IPS DF 4.7 (cell line): Measurements from ENCODE around the gene ZNF710.

Experiments
- DNase-seq: peaks from one replicate; pipeline ENCODE4 v3.0.0-alpha.2; 2013; ENCODE audit warnings: low spot score; ENCODE audit errors: extremely low read depth

ZNF710 gene

DNA sequence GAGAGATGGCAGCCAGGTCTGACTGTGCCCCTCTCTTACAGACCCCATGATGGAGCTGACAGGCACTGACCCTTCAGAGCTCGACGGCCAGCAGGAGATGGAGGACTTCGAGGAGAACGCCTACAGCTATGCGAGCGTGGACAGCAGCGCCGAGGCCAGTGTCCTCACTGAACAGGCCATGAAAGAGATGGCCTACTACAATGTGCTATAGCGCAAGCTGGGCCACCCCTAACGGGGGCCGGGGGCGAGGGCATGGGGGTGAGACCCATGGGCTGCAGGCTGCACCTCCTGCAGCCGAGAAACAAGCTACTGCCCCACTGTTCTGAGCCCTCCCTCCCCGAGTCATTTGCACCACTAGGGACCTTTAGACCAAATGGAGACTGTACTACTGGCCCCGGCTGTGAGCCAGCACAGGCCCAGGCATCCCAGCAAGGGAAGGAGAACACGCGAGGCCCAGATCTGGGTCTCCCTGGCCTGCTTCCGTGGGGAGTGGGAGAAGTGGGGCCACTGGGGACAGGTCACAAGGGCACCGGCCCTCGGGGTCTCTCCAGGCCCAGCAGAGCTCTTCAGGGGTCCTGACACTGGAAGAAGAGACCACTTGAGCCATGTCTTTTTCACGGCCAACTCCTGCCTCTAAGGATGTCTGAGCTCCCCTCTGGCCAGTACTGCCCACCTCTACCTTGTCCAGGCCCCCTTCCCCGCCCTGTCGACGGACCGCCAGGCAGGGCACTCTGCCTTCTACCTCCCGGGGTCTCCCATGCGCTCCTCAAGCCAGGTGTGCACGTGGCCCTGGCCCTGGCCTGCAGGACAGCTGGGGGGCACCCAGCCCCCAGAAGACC is 78.7 kb downstream of the ZNF710 start:
- DNase-seq = no peak

DNA sequence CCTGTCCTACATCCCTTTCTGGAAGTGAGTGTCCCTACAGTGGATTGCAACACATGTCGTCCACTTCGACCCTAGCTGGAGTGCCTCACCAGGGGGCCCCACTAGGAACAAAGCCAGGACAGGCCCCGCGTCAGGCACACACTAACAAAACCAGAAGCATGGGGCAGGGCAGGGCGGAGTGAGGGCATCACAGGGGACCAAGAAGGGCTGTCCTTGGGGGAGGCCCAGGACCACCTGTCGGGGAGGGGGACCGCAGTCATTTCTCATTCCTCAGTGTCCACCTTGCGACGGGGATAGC is 79.3 kb downstream of the ZNF710 start:
- DNase-seq = no peak

DNA sequence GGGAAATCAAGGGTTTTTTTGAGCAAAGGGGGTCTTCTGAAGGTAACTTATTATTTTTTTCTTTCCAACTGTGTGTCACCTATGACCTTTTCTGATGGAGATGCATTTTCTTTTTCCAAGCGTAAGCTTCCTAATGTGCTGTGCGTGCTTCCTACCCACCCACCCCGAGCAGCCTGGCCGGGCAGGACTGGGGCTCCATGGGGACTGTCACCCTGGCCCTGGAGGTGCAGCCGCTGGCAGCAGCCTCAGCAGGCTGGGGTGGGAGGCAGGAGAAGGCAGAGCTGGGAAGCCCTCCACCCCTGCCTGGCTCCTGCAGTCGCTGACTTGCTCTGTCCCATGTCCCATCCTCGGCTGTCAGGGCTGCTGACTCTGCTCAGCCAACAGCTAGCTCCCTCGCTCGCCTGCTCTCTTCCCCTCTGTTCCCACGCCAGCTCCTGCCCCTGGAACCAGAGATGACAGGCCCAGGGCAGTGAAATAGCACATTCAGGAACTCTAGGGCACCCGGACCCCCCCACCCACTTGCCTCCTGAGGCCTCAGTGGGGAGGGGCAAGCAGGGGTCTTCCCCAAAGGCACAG is 79.8 kb downstream of the ZNF710 start:
- no peak for DNase-seq

DNA sequence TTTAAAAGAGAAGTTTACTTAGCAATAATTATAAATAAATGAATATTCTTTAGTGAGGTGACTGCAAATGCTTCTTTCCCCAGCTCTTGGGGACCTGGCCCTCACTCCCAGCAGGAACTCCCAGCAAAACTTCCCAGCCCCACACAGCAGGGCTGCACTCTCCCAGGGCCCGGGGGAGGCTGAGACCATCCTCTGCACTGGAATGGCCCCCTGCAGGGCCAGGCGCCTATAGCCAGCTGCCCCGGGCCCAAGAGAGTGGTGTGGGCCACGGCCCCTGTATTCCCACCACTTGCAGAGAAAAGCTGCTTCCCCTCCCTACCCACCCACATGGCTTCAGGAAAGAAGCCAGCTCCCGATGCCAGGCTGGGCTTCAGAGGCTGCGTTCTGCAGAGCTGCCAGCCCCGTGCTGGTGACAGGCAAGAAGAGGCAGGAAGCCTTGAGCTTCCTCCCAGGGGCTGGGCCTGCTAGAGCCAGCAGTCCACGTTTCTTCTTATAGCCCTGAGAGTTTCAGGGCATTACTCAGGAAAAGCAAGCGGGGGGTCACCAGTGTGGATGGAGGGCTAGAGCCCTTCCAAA is 81.1 kb downstream of the ZNF710 start:
- DNase-seq = no peak

DNA sequence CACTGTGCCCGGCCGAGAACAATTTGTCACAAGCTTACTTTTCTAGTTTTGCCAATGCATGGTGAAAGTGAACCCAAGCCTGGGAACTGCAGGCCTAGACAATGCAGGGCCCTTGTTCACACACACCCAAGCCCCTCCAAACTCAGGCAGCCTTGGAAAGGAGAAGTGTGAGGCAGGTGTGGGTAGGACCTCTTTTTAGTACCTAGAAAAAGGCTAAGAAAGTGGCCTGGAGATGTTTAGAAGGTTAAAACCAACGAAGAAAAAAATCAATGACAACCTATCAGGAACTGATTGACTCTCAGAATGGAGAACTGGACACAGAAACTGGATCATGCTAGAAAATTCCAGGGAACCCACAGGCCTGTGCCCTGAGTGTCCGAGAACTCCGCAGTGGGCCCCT is 82.3 kb downstream of the ZNF710 start:
- DNase-seq = no peak

DNA sequence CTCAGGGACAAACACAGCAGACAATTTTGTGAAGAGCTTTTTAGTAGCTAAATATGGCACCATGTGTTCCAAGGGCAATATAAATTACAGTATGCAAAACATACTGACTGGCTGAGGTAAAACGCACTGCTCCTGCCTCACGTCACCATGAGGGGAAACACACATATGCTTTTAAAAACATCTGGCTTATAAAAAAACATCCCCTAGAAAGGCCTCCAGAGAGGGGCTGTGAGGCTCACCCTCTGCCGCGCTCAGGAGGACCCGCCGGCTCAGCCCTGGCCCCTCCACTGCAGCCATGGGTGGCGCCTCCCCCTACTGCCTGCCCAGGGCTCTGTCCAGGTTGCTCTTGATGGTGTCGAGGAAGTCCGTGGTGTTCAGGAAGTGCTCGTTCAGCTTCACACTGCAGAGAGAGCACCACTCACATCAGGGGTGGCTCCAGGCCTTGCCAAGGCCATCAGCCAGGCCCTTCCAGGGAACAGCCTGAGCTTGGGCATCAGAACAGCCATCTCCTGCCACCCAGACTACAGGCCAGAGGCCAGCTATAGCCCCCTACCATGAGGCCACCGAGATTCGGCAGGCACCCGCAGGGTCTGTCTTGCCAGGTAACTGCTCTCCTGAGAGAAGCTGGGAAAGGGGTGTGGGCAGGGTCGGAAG is 83.0 kb downstream of the ZNF710 start:
- no peak for DNase-seq

DNA sequence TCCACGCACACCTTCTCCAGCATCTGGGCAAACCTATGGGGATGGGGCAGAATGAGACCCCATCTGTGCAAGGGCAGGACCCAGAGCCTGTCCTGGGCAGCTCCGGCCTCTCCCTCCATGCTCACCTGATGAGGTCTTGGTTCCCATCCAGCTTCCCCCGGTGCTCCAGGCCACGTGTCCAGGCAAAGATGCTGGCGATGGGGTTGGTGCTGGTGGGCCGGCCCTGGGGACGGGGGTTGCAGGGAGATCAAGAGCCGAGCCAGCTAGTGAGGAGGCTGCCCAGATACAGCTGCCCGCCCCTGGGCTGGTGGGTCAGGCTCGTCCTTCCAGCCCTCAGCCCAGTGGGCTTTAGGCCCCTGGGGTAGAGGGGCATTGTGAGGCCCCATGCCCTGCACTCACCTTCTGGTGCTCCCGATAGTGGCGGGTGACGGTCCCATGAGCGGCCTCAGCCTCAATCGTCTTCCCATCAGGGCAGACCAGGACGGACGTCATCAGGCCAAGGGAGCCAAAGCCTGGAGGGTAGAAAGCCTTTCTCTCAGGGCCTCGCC is 83.8 kb downstream of the ZNF710 start:
- no peak for DNase-seq

DNA sequence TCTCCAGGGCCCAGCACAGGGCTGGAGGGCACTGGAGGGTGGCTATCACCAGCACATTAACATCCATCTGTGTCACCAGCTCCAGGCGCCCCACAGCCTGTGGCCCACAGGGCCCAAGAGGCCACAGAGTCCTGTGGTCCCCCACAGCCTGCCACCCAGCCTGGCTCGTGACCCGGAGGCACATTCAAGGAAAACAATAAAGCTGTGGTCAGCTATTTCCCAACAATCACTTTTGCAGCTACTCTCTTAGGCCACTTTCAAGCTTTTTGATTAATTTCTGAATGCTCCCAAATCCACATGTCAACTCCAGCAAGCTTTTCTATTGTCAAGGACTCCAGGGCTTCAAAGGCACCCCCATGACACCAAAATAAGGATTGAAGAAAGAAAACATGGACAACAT is 84.4 kb downstream of the ZNF710 start:
- DNase-seq = no peak

DNA sequence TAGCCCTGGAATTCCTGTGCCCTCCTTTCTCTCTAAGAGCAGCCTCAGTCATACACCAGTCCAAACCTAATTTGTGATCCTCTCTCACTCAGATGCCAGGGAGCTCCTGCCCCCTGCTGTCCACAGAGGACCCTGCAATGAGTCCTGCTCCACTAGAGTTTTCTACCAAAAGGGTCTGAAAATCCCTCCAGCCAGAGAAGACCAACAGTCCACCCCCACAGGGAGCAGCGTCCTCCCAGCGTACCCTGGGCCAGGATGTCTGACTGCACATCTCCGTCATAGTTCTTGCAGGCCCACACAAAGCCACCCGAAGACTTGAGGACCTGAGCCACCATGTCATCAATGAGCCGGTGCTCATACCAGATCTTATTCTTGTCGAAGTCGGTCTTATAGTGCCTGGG is 85.7 kb downstream of the ZNF710 start:
- DNase-seq = no peak

DNA sequence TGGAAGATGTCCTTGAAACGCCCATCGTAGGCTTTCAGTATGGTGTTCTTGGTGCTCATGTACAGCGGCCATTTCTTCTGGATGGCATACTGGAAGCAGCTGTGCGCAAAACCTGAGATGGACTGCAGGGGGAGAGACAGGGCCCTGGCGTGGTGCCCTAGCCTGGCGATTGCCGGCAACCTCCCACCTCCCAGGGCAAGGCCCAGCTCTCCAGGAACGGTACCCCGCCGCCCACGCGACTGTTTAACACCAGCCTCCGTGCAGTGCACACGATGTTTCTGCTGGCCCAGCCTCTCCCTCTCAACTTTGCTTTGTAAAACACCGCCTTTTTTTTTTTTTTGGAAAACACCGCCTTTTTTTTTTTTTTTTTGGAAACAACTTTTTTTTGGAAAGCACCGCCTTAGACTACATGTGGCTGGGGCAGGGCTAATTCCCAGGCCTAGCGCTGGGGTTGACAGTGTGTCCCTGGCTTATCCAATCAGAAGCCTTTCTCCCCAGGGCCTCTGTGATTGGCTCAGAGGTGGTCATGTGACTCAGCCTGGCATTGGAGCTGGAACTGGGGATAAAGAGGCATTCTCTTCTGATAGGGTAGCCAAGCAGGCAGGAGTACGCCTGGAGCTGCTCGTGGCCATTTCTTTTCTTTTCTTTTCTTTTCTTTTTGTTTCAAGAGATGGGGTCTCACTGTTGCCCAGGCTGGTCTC is 86.5 kb downstream of the ZNF710 start:
- no peak for DNase-seq

DNA sequence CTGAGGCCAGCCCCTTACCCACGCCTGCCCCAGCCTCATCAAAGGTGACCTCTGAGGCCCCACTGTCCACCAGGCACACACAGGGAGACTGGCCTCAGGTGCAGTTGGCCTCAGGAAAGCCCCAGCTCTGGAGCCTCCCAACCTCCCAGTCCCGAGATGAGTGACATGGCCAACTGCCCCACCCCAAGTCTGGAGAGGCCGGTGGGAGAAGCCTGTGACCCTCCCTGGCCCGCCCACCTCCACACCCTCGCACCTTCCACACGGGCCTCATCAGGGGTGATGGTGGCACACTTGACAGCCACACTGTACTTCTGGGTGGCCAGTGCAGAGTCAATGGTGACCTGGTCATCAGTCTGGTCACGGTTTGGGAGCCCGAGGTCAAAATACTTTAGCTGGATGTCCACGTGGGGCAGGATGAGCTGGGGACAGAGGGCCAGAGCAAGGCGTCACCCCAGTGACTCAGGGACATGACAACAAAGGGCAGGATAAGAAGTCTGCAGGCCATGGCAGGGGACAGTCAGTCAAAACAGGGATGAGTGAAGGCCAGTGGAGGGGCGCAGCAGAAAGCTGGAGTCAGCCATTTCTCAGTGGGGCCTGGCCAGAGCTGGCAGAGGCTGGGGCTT is 89.2 kb downstream of the ZNF710 start:
- DNase-seq = no peak

DNA sequence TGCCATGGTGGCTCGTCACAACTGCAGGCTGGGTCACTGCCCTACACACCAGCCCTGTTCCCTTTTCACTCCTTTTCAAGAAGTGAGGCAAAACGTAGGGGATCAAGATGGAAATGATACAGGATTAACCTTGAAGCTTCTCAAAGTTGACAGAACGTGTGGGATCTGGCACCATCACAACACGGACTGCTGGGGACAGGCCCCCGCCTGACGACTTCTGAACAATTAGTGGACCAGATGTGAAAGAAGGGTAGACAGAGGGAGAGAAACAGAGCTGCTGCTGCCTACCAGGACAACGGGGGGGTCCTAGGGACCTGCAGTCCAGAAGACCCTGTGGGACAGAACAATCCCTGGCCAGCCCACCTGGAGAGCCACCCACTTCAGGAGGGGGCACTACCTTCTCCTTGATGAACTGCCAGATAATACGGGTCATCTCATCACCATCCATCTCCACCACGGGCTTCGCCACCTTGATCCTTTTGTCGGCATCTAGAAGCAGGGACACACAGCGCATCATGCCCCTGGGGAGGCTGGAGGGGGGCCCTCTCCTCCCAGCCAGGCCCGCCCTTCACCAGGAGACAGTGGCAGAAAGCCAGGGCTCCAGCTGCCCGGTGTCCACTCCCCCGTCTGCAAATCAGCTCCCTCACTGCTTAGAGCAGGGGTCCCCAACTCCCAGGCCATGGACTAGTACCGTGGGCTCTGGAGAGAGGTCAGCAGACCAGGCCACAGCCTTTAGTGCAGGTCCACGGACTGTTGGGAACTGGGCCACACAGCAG is 90.2 kb downstream of the ZNF710 start:
- DNase-seq = no peak

DNA sequence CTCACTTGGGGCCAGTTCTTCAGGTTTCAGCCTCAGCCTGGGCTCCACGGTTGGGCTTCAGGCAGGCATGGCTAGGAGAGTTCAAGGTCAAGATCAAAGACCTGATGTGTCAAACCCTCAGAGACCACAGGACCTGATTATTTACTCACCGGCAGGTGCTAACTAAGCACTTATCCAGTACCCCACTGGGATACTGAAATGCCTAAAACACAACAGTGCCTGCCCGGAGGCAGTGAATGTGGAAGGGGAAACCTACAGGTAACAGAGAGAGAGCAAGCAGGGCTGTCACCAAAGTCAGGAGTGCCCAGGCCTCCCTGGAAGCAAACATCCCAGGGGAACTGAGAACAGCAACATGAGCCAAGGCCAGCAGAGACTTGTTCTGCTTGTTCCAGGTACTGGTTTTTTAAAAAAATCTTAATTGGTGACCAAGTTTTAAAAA is 94.4 kb downstream of the ZNF710 start:
- DNase-seq = no peak

DNA sequence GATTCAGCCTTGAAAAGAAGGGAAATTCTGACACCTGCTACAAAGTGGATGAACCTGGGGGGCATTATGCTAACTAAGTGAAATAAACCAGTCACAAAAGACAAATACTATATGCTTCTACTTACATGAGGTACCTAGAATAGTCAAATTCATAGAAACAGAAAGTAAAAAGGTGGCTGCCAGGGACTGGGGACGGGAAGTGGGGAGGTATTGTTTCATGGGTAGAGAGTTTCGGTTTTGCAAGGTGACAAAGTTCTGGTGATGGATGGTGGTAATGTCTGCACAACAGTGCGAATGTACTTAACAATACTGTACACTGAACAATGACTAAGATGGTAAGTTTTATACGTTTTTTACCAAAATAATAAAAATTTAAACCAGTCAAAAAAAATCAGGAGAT is 96.4 kb downstream of the ZNF710 start:
- DNase-seq = no peak

DNA sequence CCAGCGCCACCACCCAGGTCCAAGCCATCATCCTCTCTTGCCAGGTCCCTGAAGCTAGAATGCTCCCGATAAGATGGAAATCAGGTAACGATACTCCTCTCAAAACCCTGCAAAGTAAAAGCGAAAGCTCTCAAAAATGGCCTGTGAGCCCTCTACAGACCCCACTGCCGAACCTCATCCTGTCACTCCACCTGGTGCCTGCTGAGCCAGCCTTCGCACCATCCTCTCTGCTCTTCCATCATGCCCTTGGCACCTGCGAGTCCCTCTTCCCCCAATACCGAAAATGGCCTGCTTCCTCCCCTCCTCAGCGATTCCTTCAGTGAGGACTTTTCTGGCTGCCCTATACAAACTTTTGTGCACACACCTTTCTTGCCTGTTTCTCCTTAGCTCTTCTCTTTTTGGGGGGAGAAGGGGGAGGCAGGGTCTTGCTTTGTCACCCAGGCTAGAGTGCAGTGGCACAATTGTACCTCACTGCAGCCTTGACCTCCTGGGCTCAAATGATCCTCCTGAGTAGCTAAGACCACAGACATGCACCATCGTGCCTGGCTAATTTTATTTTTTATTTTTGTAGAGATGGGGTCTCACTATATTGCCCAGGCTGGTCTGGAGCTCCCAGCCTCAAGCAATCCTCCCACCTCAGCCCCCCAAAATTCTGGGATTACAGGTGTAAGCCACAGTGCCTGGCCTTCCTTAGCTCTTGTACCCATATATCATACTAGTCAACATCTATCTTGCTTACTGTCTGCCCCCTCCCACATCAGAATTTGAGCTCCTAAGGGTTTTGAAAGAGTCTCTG is 98.1 kb downstream of the ZNF710 start:
- DNase-seq = no peak

DNA sequence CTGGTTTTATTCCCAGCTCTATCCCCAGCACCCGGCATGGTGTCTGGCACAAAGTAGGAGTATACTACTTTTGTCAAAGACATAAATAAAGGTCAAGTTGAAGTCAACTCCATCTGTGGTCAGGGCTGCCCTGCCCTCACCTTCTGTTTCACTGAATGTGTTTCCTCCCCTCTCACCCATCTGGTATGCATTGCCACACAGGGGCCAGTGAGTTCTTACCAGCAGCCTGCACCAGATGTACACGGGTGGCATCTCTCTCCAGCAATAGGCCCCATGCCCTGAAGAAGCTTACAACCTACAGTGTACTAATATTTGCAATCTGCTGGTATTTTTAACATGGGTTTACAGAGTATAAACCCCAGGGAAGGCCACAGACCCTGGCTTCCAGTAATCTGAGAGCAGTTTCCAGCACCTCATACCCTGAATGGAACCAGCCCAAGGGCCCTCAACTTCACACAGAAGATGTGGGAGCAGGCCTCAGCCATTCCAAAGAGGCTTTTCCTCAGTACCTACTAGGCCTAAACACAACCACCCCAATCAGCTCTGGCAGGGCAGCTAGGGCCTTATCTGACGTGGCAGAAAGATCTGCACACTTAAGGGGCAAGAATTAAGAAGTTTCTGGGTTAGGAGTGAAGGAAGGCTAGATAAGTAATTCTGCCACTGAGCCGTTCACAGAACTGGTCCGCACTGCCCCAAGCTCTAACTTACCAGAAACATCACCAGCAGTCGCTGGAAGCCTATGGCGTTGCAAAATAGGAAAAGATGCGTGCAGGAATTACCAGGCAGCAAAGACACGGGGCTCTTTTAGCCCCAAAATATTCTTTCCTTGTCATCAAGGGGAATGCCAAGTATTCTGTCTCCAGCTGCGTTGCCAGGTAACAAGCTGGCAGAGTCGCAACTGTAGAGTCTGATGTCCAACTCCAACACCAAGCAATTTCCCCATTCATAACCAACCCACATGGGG is 99.0 kb downstream of the ZNF710 start:
- DNase-seq = no peak

DNA sequence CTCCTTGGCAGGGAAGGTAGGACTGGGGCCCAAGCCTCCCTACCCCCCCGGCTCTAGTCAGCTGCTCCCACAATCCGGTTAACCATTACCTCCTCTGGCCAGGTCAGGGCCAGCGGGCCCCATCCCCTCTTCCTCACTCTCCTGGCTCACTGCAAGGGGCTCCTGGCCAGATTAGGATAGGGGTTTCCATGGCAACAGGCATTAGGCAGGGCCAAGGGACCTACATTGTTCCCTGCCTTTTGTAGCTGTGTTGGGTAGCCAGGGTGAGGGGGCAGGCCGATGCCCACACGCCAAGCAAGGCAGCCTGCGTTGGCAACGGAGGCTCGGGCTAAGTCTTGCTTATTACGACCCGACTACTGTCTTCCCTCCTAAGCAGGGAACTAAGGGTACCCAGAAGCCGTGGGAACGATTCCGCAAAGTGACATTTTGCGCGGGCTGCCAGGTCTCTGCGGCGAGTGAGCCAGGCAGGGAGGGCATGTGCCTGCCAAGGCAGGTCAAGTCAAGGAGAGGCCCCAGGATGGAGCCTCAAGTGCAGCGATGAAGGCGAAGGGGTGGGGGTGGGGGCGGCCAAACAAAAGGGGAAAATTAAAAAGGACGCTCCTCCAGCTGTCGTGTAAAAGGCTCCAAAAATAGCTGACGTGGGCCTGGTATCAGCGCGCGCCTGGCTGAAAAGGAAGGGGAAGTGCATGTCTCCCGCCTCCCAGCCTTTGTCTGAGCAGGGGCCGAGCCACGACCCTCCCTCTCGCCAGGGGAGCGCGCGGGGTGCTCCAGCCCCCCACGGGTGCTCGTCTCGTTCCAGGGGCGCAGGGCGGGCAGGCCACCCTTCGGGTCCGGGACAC is 100.2 kb downstream of the ZNF710 start:
- no peak for DNase-seq
